ENCODE data around the gene EPB41L5. TPM values are rescaled to one million over a fixed set of nuclear protein-coding genes. Genes with fewer than 3 reads are reported as not detected.

EPB41L5 gene
- total RNA-seq, 1 experiment from 2014 or later = 83.0 TPM

- Mint-ChIP-seq H3K4me1 (ENCODE audit: low read depth, unreplicated experiment) (no peaks in the 10 kb centered on the region), H3K9me3 (ENCODE audit: unreplicated experiment) (peaks cover 3% of the 10 kb centered on the region), H3K27ac (ENCODE audit: unreplicated experiment) (no peak overlapping the region), H3K4me3 (ENCODE audit: unreplicated experiment) (no peak overlapping the region), H3K36me3 (ENCODE audit: insufficient read depth, unreplicated experiment) (peaks cover 6% of the 10 kb centered on the region), H3K27me3 (ENCODE audit: insufficient read depth, unreplicated experiment) (no peaks in the 10 kb centered on the region)
- no peaks in the 10 kb centered on the region for H3K4me1 ChIP-seq
- H3K9me3 ChIP-seq = no peaks in the 10 kb centered on the region
- H3K36me3 ChIP-seq (ENCODE audit: control insufficient read depth, insufficient read depth, low read length) = no peaks in the 10 kb centered on the region
- DNase-seq = peak; percentile 41 to 45
- POLR2A ChIA-PET = no interaction called here
- H3K27me3 ChIP-seq (replicated peaks; ENCODE audit: control insufficient read depth, insufficient read depth, low read length) = no peaks in the 10 kb centered on the region
- CTCF ChIA-PET = no interaction called here
- TF ChIP-seq CTCF (IDR thresholded peaks at IDR 0.05; ENCODE audit: insufficient read depth in 1 of 2, low read depth in 1 of 2, low read length in 1 of 2, severe bottlenecking in 1 of 2, unreplicated experiment in 1 of 2) = peak in 1 of 2 experiments; percentile 54
- no TSS peak for BruUV-seq (replicated peaks)
- no peak overlapping the region for H3K4me3 ChIP-seq (ENCODE audit: low read depth, low read length)
- intact Hi-C loops (cut with micrococcal nuclease; ENCODE audit: unreplicated experiment) = no loop called here
These were observed 191.1 kb downstream of the EPB41L5 start for GRCh38 chr2:120204022-120204405.

- no TSS peak for BruUV-seq (replicated peaks)
- Histone ChIP-seq H3K4me3 (ENCODE audit: low read depth, low read length) (no peak overlapping the region), H3K27me3 (replicated peaks; ENCODE audit: control insufficient read depth, insufficient read depth, low read length) (no peaks in the 10 kb centered on the region), H3K4me1 (no peaks in the 10 kb centered on the region), H3K36me3 (ENCODE audit: control insufficient read depth, insufficient read depth, low read length) (no peaks in the 10 kb centered on the region), H3K9me3 (no peaks in the 10 kb centered on the region)
- POLR2A ChIA-PET = no interaction called here
- Mint-ChIP-seq H3K4me1 (ENCODE audit: low read depth, unreplicated experiment) (no peaks in the 10 kb centered on the region), H3K9me3 (ENCODE audit: unreplicated experiment) (no peaks in the 10 kb centered on the region), H3K27me3 (ENCODE audit: insufficient read depth, unreplicated experiment) (no peaks in the 10 kb centered on the region), H3K27ac (ENCODE audit: unreplicated experiment) (no peak overlapping the region), H3K36me3 (ENCODE audit: insufficient read depth, unreplicated experiment) (peaks cover 6% of the 10 kb centered on the region), H3K4me3 (ENCODE audit: unreplicated experiment) (no peak overlapping the region)
- DNase-seq = no peak
- intact Hi-C loops (cut with micrococcal nuclease; ENCODE audit: unreplicated experiment) = no loop called here
- no peak for TF ChIP-seq CTCF (IDR thresholded peaks at IDR 0.05; ENCODE audit: insufficient read depth in 1 of 2, low read depth in 1 of 2, low read length in 1 of 2, severe bottlenecking in 1 of 2, unreplicated experiment in 1 of 2)
- CTCF ChIA-PET = no interaction called here
These were observed 191.5 kb downstream of the EPB41L5 start for GRCh38 chr2:120204417-120204816.

DNA sequence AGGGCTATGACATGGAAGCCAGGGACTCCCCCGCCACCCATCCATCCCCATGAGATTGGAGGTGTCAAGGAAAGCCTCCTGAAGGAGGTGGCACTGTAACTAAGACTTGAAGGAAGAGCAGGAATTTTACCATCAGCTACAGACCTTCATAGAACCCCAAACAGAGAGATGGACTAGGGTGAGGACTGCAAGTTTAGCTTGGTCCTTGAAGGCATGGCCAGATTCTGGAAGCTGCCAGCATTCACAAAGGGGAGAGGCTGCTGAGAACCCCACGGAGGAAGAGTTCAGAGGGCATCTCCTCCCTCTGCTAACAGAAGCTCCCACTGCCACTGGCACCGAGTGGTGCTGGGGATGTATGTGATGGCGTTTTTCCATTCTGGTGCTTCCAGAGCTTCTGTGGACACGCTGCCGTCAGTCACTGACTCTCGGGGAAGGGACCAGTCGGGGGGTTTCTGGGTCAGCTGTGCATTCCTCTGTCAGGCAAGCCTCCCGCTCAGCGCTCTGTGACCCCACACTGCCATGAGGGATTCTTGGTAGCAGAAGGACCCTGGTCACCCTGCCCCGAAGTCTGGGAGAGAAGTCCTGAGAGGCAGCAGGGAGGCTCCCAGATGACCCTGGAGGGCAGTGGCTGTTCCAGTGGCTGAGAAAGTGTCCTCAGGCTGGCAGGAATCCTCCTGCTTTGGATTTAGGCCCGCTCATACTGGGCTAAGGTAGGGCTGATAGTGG lies 192.2 kb downstream of the EPB41L5 start:
- Mint-ChIP-seq H3K4me3 (ENCODE audit: unreplicated experiment) (no peak overlapping the region), H3K9me3 (ENCODE audit: unreplicated experiment) (no peaks in the 10 kb centered on the region), H3K4me1 (ENCODE audit: low read depth, unreplicated experiment) (no peaks in the 10 kb centered on the region), H3K36me3 (ENCODE audit: insufficient read depth, unreplicated experiment) (peaks cover 6% of the 10 kb centered on the region), H3K27me3 (ENCODE audit: insufficient read depth, unreplicated experiment) (no peaks in the 10 kb centered on the region), H3K27ac (ENCODE audit: unreplicated experiment) (no peak overlapping the region)
- no peaks in the 10 kb centered on the region for H3K36me3 ChIP-seq (ENCODE audit: control insufficient read depth, insufficient read depth, low read length)
- CTCF ChIA-PET = no interaction called here
- H3K27me3 ChIP-seq (replicated peaks; ENCODE audit: control insufficient read depth, insufficient read depth, low read length) = no peaks in the 10 kb centered on the region
- no peak overlapping the region for H3K4me3 ChIP-seq (ENCODE audit: low read depth, low read length)
- no peaks in the 10 kb centered on the region for H3K9me3 ChIP-seq
- POLR2A ChIA-PET = no interaction called here
- no peaks in the 10 kb centered on the region for H3K4me1 ChIP-seq
- intact Hi-C loops (cut with micrococcal nuclease; ENCODE audit: unreplicated experiment) = no loop called here
- no peak for TF ChIP-seq CTCF (IDR thresholded peaks at IDR 0.05; ENCODE audit: insufficient read depth in 1 of 2, low read depth in 1 of 2, low read length in 1 of 2, severe bottlenecking in 1 of 2, unreplicated experiment in 1 of 2)
- peak in 1 of 2 experiments; percentile 29 for DNase-seq
- BruUV-seq (replicated peaks) = no TSS peak
